Stimulated activated CD4-positive, alpha-beta T cell treated with anti-CD3 and anti-CD28 coated beads, Interleukin-1b, Interleukin-23, amount 100 ng/mL, for 24 hours (primary cell): Measurements from ENCODE around the gene KLHL33.
"Not testable (repeated sequence)": the region's sequence is repeated elsewhere in the genome, so short reads cannot be mapped to it uniquely, and the experiment has no call there.

Experiments
- DNase-seq, 4 experiments: peaks; one replicate each; pipeline ENCODE4 v3.0.0-alpha.2; 2020; ENCODE audit warnings: low read depth in 4 of 4, low spot score in 1 of 4

The KLHL33 gene

GRCh38 chr14:20454516-20455354 is 18.8 kb upstream of the KLHL33 start, which contains the start of the genes APEX1 and OSGEP:
APEX1 (plus strand) TSS chr14:20455226; CDS start chr14:20455646, 420 bp downstream.
OSGEP (minus strand) TSS chr14:20454812; CDS start chr14:20454683, 129 bp downstream.
- peak; percentile 84 to 95 (median 93) for DNase-seq

- DNase-seq, result not testable (repeated sequence)
Measured at GRCh38 chr14:20452831-20453230, 16.9 kb upstream of the KLHL33 start.

GRCh38 chr14:20446889-20447288 is 10.9 kb upstream of the KLHL33 start:
- no peak for DNase-seq

GRCh38 chr14:20443650-20444049 is 7.7 kb upstream of the KLHL33 start:
- not testable (repeated sequence) for DNase-seq

- DNase-seq, result no peak
Measured at GRCh38 chr14:20441461-20441860, 5.5 kb upstream of the KLHL33 start.

- DNase-seq, result no peak
Measured at GRCh38 chr14:20440882-20441281, 4.9 kb upstream of the KLHL33 start.

- no peak for DNase-seq
Measured at GRCh38 chr14:20440465-20440864, 4.5 kb upstream of the KLHL33 start.

GRCh38 chr14:20438664-20439063 is 2.7 kb upstream of the KLHL33 start:
- no peak for DNase-seq

GRCh38 chr14:20436363-20436755 is 393 bp upstream of the KLHL33 start:
- DNase-seq, result no peak

GRCh38 chr14:20434701-20435581 is 1.0 kb downstream of the KLHL33 start:
- no peak for DNase-seq

- no peak for DNase-seq
Measured at GRCh38 chr14:20429801-20430669, 5.9 kb downstream of the KLHL33 start.

GRCh38 chr14:20428802-20429201 is 7.2 kb downstream of the KLHL33 start:
- no peak for DNase-seq

GRCh38 chr14:20428010-20428365 is 8.0 kb downstream of the KLHL33 start:
- no peak for DNase-seq

- no peak for DNase-seq
Measured at GRCh38 chr14:20427231-20428009, 8.5 kb downstream of the KLHL33 start.

- no peak for DNase-seq
Measured at GRCh38 chr14:20424851-20425250, 11.1 kb downstream of the KLHL33 start.

GRCh38 chr14:20422886-20423285 is 13.1 kb downstream of the KLHL33 start:
- DNase-seq, result no peak

- DNase-seq, result no peak
Measured at GRCh38 chr14:20421267-20421666, 14.7 kb downstream of the KLHL33 start.

GRCh38 chr14:20419419-20419818 is 16.5 kb downstream of the KLHL33 start:
- no peak for DNase-seq

GRCh38 chr14:20418501-20418909 is 17.5 kb downstream of the KLHL33 start:
- no peak for DNase-seq
